ENCODE data around the gene TMEM37. TPM values are rescaled to one million over a fixed set of nuclear protein-coding genes. Genes with fewer than 3 reads are reported as not detected.

TMEM37 gene
- total RNA-seq, 1 donor from 2014 or later, result 0.51 TPM

- H3K27ac Mint-ChIP-seq, result no peak overlapping the region
Observed at GRCh38 chr2:119483896-119484718, 52.5 kb downstream of the TMEM37 start.

GRCh38 chr2:119484834-119485233 lies 53.2 kb downstream of the TMEM37 start:
- intact Hi-C loops (cut with micrococcal nuclease), result no loop called here
- ChIA-PET CTCF (interaction anchor here (2.0 kb wide), 1 partner anchor 8 kb away, joined by 9 read pairs; no protein-coding TSS in a partner anchor), POLR2A (no interaction called here)
- no peak for TF ChIP-seq CTCF (IDR thresholded peaks at IDR 0.05)
- H3K27me3 Mint-ChIP-seq, result peaks cover 3% of the 10 kb centered on the region
- H3K4me3 Mint-ChIP-seq, result no peak overlapping the region
- no peaks in the 10 kb centered on the region for H3K4me1 Mint-ChIP-seq
- no peaks in the 10 kb centered on the region for H3K36me3 Mint-ChIP-seq (ENCODE audit: low read depth)
- ATAC-seq (ENCODE audit: low read depth), result no peak
- H3K27ac Mint-ChIP-seq, result no peak overlapping the region
- no peak for DNase-seq
- H3K9me3 Mint-ChIP-seq, result no peaks in the 10 kb centered on the region

More at GRCh38 chr2:119483896-119484718, 52.5 kb downstream of the TMEM37 start:
- CTCF ChIA-PET, result interaction anchor here (2.0 kb wide), 1 partner anchor 8 kb away, joined by 9 read pairs; no protein-coding TSS in a partner anchor
- Mint-ChIP-seq H3K4me1 (no peaks in the 10 kb centered on the region), H3K4me3 (no peak overlapping the region), H3K27me3 (peaks cover 3% of the 10 kb centered on the region), H3K36me3 (ENCODE audit: low read depth) (no peaks in the 10 kb centered on the region), H3K9me3 (no peaks in the 10 kb centered on the region)
- TF ChIP-seq CTCF (IDR thresholded peaks at IDR 0.05), result no peak
- no peak for ATAC-seq (ENCODE audit: low read depth)
- POLR2A ChIA-PET, result no interaction called here
- intact Hi-C loops (cut with micrococcal nuclease), result no loop called here
- no peak for DNase-seq

- no peak for TF ChIP-seq CTCF (IDR thresholded peaks at IDR 0.05)
- no peaks in the 10 kb centered on the region for H3K9me3 Mint-ChIP-seq
- DNase-seq, result no peak
- ChIA-PET POLR2A (no interaction called here), CTCF (interaction anchor here (2.0 kb wide), 1 partner anchor 9 kb away, joined by 9 read pairs; no protein-coding TSS in a partner anchor)
- H3K27ac Mint-ChIP-seq, result no peak overlapping the region
- no peaks in the 10 kb centered on the region for H3K36me3 Mint-ChIP-seq (ENCODE audit: low read depth)
- no peak overlapping the region for H3K4me3 Mint-ChIP-seq
- no peak for ATAC-seq (ENCODE audit: low read depth)
- peaks cover 3% of the 10 kb centered on the region for H3K27me3 Mint-ChIP-seq
- no peaks in the 10 kb centered on the region for H3K4me1 Mint-ChIP-seq
- intact Hi-C loops (cut with micrococcal nuclease), result no loop called here
Observed at GRCh38 chr2:119485336-119486110, 53.9 kb downstream of the TMEM37 start.

GRCh38 chr2:119486196-119486827 lies 54.7 kb downstream of the TMEM37 start:
- TF ChIP-seq CTCF (IDR thresholded peaks at IDR 0.05), result no peak
- H3K4me1 Mint-ChIP-seq, result no peaks in the 10 kb centered on the region
- no peaks in the 10 kb centered on the region for H3K36me3 Mint-ChIP-seq (ENCODE audit: low read depth)
- H3K27me3 Mint-ChIP-seq, result peaks cover 3% of the 10 kb centered on the region
- no peak overlapping the region for H3K4me3 Mint-ChIP-seq
- DNase-seq (no peak), ATAC-seq (ENCODE audit: low read depth) (no peak)
- POLR2A ChIA-PET, result no interaction called here
- H3K9me3 Mint-ChIP-seq, result no peaks in the 10 kb centered on the region
- no peak overlapping the region for H3K27ac Mint-ChIP-seq
- intact Hi-C loops (cut with micrococcal nuclease), result no loop called here
- CTCF ChIA-PET, result interaction anchor here (2.0 kb wide), 1 partner anchor 10 kb away, joined by 9 read pairs; no protein-coding TSS in a partner anchor

Data from activated B cell treated with CpG ODN at 0.5 μM for 24 hours (primary cell).